Measurements from ENCODE around the gene ATP6V1E1. TPM values are rescaled to one million over a fixed set of nuclear protein-coding genes. Genes with fewer than 3 reads are reported as not detected.

ATP6V1E1 gene
- total and polyA plus RNA-seq, 9 donors = 69.0 to 201 (median 82.5) TPM

DNA sequence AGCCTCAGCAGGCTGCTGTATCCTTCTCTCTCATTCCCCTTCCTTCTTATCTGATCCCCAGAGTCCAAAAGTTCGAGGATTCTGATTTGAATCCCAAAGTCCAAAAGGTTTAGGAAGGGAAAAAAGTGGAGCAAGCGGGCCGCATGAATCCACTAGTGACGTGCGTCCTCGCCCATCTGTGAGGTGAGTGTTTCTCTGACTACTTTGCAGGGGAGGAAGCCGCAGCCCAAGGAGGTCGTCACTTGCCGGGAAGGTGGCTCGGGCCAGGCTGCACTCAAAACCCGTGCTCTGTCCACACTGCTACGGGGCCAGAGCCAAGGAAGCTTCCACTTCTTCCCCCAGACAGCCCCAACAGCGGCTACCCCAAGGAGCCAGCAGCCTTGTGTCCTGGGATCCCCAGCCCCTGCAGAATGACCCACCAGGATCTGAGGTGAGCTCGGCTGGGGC lies 49.0 kb downstream of the ATP6V1E1 start:
- TF ChIP-seq POLR2A (IDR thresholded peaks at IDR 0.05) (no peak), EP300 (IDR thresholded peaks at IDR 0.05) (no peak)
- TF ChIP-seq, protein P1, sequence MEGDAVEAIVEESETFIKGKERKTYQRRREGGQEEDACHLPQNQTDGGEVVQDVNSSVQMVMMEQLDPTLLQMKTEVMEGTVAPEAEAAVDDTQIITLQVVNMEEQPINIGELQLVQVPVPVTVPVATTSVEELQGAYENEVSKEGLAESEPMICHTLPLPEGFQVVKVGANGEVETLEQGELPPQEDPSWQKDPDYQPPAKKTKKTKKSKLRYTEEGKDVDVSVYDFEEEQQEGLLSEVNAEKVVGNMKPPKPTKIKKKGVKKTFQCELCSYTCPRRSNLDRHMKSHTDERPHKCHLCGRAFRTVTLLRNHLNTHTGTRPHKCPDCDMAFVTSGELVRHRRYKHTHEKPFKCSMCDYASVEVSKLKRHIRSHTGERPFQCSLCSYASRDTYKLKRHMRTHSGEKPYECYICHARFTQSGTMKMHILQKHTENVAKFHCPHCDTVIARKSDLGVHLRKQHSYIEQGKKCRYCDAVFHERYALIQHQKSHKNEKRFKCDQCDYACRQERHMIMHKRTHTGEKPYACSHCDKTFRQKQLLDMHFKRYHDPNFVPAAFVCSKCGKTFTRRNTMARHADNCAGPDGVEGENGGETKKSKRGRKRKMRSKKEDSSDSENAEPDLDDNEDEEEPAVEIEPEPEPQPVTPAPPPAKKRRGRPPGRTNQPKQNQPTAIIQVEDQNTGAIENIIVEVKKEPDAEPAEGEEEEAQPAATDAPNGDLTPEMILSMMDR (IDR thresholded peaks at IDR 0.05) = no peak
- H3K4me1 ChIP-seq (ENCODE audit: insufficient read depth) = peaks cover 5% of the 10 kb centered on the region
- no peaks in the 10 kb centered on the region for H3K9me3 ChIP-seq
- no peaks in the 10 kb centered on the region for H3K27me3 ChIP-seq
- no peak overlapping the region for H3K27ac ChIP-seq
- intact Hi-C loops (cut with DNase I) = loop anchor here in 1 of 4 donors (10.0 kb wide), 1 partner anchor 55 kb away; the partner anchor contains the start of gene BCL2L13
- no peak for DNase-seq
- no peak overlapping the region for H3K4me3 ChIP-seq
- WGBS, 3 donors = 94 to 96% (median 94%) methylated on average over 13 to 14 of the region's 14 CpGs
- H3K36me3 ChIP-seq = no peaks in the 10 kb centered on the region

DNA sequence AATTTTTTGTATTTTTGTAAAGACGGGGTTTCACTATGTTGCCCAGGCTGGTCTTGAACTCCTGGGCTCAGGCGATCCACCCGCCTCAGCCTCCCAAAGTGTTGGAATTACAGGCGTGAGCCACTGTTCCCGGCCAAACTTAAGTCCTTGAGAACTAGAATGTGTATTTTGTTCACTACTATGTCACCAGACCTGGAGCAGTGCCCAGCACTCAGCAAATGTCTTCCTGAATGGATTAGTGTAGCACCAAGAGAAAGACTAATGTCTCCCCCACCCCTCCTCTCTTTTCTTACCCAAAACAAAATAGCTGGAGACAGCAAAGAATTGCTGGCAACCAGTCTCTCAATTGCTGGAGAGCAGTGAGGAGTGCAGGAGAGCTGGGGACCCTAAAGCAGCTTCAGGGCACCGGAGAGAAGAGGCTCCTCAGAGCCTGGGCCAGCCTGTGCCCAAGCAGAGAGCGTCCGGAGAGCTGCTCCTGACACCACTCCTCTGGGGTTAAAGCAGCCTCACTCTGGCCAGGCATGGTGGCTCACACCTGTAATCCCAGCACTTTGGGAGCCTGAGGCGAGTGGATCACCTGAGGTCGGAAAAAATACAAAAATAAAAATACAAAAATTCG lies 50.3 kb downstream of the ATP6V1E1 start:
- H3K4me1 ChIP-seq (ENCODE audit: insufficient read depth) = peaks cover 5% of the 10 kb centered on the region
- H3K27ac ChIP-seq = no peak overlapping the region
- H3K9me3 ChIP-seq = no peaks in the 10 kb centered on the region
- 63 to 78% (median 64%) methylated on average over 11 of the region's 11 CpGs for WGBS, 3 donors
- peak in 4 of 5 donors; percentile 40 to 65 (median 52) for DNase-seq
- H3K36me3 ChIP-seq = no peaks in the 10 kb centered on the region
- no peak for TF ChIP-seq POLR2A (IDR thresholded peaks at IDR 0.05)
- TF ChIP-seq, protein P1 (IDR thresholded peaks at IDR 0.05) = no peak
- TF ChIP-seq EP300 (IDR thresholded peaks at IDR 0.05) = no peak
- intact Hi-C loops (cut with DNase I) = loop anchor here in 1 of 4 donors (10.0 kb wide), 1 partner anchor 57 kb away; the partner anchor contains the start of gene BCL2L13
- no peaks in the 10 kb centered on the region for H3K27me3 ChIP-seq
- no peak overlapping the region for H3K4me3 ChIP-seq

DNA sequence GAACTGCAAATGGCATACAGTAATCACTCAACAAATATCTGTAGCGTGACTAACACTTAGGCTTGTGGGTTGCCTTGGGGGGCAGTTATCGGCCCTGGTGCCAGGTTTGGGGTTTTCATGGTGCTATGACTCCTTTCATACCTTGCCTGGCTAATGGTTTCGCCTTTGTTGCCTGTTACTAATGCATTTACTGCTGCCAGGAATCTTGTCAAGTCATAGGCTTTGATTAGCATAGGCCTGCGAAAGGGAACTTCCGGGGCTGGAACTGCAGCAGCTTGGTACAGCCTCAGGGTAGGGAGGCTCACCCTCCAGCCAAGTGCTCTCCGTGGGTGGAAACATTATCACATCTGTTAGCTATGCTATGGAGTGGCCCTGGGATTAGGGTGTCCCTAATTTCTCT lies 52.1 kb downstream of the ATP6V1E1 start:
- H3K9me3 ChIP-seq = no peaks in the 10 kb centered on the region
- no peak overlapping the region for H3K4me3 ChIP-seq
- no peaks in the 10 kb centered on the region for H3K27me3 ChIP-seq
- 77 to 93% (median 92%) methylated on average over 6 of the region's 6 CpGs for WGBS, 3 donors
- DNase-seq = peak in 1 of 5 donors; percentile 17
- intact Hi-C loops (cut with DNase I) = loop anchor here in 1 of 4 donors (10.0 kb wide), 1 partner anchor 58 kb away; the partner anchor contains the start of gene BCL2L13
- no peak overlapping the region for H3K27ac ChIP-seq
- no peaks in the 10 kb centered on the region for H3K36me3 ChIP-seq
- TF ChIP-seq EP300 (IDR thresholded peaks at IDR 0.05) (no peak), POLR2A (IDR thresholded peaks at IDR 0.05) (no peak)
- TF ChIP-seq, protein P1 (IDR thresholded peaks at IDR 0.05) = no peak
- peaks cover 6% of the 10 kb centered on the region for H3K4me1 ChIP-seq (ENCODE audit: insufficient read depth)

DNA sequence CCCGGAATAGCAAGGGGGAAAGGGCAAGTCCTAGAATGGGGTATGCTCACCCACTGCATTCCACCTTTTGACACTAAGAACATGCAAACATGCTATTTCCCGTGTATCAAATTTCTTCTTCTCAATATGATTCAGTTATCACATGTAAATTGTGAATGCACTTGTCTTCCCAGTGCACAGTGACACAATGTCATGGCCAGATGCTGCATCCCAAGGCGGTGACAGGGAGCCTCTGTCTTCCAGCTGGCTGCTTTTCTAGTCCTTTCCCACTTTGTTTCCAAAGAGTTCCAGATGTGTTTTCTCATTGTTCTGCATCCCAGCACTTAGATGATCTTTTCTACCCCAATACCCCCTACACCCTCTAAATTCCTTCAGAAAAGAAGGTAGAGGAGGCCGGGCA lies 52.9 kb downstream of the ATP6V1E1 start:
- no peak overlapping the region for H3K27ac ChIP-seq
- H3K9me3 ChIP-seq = no peaks in the 10 kb centered on the region
- peaks cover 7% of the 10 kb centered on the region for H3K4me1 ChIP-seq (ENCODE audit: insufficient read depth)
- no peak for TF ChIP-seq EP300 (IDR thresholded peaks at IDR 0.05)
- H3K36me3 ChIP-seq = no peaks in the 10 kb centered on the region
- H3K4me3 ChIP-seq = no peak overlapping the region
- no peak for DNase-seq
- WGBS, 3 donors = 73 to 79% (median 74%) methylated on average over 4 of the region's 4 CpGs
- H3K27me3 ChIP-seq = no peaks in the 10 kb centered on the region
- intact Hi-C loops (cut with DNase I) = loop anchor here in 1 of 4 donors (10.0 kb wide), 1 partner anchor 59 kb away; the partner anchor contains the start of gene BCL2L13

DNA sequence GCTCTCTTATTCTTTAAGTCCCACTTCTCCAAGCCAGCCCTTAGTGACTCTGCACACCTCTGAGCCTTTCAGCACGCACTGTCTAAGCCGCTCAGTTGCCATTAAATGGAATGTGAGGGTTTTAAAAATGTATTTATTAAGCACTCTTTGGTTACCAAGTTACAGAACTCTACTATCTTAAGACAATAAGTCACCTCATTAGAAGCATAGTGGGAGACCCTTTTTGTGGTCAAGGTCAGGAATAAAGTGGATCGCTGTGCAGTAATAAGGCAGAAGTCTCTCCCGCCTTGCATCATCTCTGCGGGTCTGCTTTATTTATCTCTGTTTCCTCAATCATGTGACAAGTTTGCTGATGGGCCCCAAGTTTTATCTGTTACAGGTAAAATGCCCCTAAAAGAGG lies 53.4 kb downstream of the ATP6V1E1 start:
- Histone ChIP-seq H3K27ac (no peak overlapping the region), H3K27me3 (no peaks in the 10 kb centered on the region), H3K36me3 (no peaks in the 10 kb centered on the region), H3K4me3 (no peak overlapping the region), H3K4me1 (ENCODE audit: insufficient read depth) (peaks cover 4% of the 10 kb centered on the region), H3K9me3 (no peaks in the 10 kb centered on the region)
- 66 to 70% (median 69%) methylated on average over 5 of the region's 5 CpGs for WGBS, 3 donors
- intact Hi-C loops (cut with DNase I) = loop anchor here in 1 of 4 donors (10.0 kb wide), 1 partner anchor 60 kb away; the partner anchor contains the start of gene BCL2L13
- TF ChIP-seq EP300 (IDR thresholded peaks at IDR 0.05) (no peak), POLR2A (IDR thresholded peaks at IDR 0.05) (no peak)
- TF ChIP-seq, protein P1 (IDR thresholded peaks at IDR 0.05) = no peak
- no peak for DNase-seq

Data from ovary (tissue), 9 donors.